ENCODE measurements around the gene SIRT3. TPM values are rescaled to one million over a fixed set of nuclear protein-coding genes. Genes with fewer than 3 reads are reported as not detected.
"Not testable (repeated sequence)": the region's sequence is repeated elsewhere in the genome, so short reads cannot be mapped to it uniquely, and the experiment has no call there.

SIRT3 gene
- polyA plus RNA-seq, 5 donors, result 24.6 to 35.2 (median 31.2) TPM

GRCh38 chr11:249062-249461 is 12.9 kb upstream of the SIRT3 start:
- no peak for DNase-seq

DNA sequence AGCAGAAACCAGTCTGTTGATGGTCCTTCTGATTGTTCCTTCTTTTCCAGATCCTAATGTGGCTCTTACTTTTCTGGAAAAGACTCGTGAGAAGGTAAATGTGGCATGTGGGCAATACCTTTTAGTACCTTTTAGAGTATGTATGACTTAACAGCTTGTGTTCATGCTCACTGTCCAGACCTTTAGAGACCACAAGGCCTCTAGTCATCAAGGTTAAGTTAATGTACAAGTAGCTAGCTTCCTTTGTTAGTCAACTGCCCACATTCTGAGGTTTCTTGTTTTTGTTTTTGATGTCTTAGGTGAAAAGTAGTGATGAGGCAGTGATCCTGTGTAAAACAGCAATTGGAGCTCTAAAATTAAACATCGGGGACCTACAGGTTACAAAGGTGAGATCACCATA is 8.2 kb upstream of the SIRT3 start:
- no peak for DNase-seq

DNA sequence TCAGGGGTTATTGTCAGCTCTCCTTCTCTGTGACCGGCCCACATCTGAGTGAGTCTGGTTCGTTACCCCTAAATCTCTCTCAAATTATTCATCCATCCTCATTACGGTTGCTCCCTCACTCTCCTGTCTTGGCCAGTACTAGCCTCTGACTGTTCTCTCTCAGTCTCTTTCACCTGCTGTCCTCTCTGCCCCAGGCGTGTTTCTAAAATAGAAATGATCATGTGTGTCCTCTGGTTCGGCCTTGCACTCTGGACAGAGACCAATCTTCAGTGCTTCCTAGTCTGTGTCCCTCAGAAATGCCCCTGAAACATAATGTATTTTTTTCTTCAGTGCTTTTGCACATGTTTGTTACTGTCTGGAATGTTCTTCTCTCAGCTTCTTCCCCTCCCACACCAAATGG is 5.5 kb upstream of the SIRT3 start:
- no peak for DNase-seq

DNA sequence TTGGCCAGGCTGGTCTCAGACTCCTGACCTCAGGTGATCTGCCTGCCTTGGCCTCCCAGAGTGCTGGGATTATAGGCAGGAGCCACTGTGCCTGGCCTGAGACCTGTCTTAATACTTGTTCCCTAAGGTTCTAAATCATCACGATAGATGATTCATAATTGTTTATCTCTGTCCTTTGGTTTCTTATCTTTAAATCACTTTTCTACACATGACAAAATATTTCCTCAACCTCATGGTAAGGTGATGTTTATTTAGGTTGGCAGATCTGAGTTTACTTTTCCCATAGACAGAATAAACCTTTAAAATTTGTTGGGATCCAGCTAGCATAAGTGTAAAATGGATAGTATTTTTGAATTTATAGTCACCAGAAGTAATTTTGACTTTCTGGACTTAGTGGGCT is 4.2 kb upstream of the SIRT3 start:
- DNase-seq, result no peak

DNA sequence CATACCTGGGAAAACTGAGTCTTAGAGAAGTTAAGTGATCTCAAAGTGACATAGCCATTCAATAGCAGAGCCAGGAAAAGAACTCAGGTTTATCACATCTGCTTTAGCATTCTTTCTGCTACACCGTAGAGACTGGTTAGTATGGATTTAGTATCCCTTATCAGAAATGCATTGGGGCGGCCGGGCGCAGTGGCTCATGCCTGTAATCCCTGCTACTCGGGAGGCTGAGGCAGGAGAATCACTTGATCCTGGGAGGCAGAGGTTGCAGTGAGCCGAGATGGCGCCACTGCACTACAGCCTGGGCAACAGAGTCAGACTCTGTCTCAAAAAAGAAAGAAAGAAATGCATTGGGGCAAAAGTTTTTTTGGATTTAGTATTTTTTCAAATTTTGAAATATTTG is 2.2 kb upstream of the SIRT3 start:
- not testable (repeated sequence) for DNase-seq

DNA sequence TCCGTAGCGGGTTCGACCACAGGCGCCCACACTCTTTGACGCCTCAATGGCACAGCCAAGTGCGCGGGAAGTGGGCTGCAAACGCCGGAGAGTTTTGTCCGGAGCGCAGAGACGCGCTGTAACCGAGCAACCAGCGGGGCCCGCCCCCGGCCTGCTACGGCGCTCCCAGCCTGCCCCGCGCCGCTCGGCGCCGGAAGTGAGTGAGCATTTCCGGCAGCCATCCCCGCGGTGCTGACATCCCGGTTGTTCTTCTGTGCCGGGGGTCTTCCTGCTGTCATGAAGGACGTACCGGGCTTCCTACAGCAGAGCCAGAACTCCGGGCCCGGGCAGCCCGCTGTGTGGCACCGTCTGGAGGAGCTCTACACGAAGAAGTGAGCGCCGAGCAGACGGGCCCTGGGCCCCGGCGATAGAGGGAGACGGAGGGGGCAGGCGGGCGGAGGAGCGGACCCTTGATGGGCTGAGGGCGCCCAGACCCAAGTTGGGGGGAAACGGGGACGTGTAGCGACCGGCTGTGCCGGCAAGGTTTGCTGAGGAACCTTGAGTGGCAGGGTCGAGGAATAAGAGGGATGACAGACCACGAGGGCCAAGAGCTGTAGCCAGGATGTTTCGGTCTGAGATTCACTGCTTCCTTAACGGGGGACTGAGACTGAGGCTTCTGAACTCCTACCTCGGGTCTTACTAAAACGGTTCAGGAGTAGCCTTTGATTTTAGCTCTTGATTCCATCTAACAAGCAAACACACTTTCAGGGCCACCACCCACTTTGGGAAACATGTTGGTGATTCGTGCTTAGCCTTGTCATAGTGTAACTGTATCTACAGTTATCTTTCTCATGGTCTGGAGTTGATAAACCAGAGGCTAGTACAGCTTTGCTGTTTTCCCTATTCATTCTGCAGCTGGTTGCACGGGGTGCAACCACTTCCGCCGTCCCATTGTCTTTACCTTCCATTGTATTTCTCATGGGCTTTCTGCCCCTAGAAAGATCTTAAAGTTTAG is 929 bp upstream of the SIRT3 start, which contains the start of gene PSMD13:
TSS of gene PSMD13 (plus strand) at position 203 of the 994 bp plus-strand sequence. CDS start at position 277, 74 bp downstream.
- peak; percentile 85 to 87 for DNase-seq

DNA sequence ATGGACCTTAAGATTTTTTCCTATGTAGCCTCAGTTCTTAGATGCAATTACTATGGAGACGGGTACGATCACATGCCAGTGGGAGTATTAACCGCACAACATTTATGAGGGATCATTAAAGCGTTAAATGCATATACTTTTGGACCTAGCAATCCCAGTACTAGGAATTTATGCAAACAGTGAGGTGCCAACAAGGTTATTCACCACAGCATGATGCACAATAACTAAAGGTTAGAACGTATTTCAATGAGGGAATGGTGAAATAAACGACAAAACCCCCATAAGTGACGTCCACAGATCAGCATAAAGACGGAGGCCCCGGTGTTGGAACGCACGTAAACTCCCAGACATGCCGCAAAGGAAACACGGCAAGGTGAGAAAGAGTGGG is 539 bp downstream of the SIRT3 start:
- no peak for DNase-seq

DNA sequence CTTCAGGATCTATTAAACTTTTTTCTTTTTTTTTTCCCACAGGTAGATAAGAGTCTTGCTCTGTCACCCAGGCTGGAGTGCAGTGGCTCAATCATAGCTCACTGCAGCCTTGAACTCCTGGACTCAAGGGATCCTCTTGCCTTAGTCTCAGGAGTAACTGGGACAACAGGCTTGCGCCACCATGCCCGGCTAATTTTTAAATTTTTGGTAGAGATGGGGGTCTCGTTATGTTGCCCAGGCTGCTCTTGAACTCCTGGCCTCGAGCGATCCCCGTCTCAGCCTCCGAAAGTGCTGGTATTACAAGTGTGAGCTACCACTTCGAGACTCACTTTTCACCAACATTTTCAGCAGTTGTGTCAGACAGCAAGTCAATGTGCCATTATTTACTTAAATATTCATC is 962 bp downstream of the SIRT3 start:
- no peak for DNase-seq

- no peak for DNase-seq
These were observed 3.2 kb downstream of the SIRT3 start for GRCh38 chr11:232783-233565.

GRCh38 chr11:230431-230830 is 5.7 kb downstream of the SIRT3 start:
- no peak for DNase-seq

DNA sequence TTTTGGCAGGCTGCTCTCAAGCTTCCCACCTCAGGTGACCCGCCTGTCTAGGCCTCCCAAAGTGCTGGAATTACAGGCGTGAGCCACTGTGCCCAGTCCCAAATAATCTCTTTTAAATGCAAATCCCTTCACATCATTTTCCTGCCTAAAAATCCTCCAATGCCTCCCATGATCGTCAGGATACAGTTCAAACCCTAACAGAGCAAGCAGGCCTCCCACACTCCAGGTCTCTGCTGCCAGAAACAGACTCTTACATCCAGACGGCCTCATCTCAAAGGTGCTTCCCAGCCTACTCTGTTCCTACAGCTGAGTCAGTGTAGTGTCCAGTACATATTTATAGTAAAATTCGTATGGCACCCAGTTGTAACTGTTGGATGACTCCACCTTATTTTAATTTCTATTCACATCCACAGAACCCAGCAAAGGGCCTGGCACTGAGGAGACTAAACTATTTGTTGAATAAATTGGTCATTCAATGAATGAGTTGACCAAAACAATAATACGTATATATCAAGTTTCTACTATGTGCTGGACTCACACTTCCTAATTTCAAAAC is 8.2 kb downstream of the SIRT3 start:
- no peak for DNase-seq

GRCh38 chr11:225734-226453 is 10.2 kb downstream of the SIRT3 start:
- DNase-seq, result no peak

DNA sequence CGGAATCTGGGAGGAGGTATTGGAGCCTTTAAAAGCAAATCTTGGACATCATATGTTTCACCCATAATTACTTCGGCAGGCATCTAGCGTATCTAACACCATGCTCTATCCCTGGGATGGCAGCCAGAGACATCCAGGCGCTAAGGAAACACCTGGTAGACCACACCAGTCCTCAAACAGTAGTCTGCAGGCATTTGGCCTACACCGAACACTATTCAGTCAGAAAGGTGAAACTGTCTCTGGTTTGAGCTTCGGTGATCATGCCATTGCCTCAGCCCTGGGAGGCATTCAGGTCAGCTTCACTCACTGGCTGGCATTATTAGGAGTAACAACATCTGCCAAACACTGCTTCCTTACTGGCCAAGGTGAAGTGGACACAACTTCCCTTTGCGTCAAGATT is 11.7 kb downstream of the SIRT3 start:
- DNase-seq, result no peak

- no peak for DNase-seq
These were observed 12.3 kb downstream of the SIRT3 start for GRCh38 chr11:223884-224283.

- no peak for DNase-seq
These were observed 12.9 kb downstream of the SIRT3 start for GRCh38 chr11:223026-223789.

- no peak for DNase-seq
These were observed 13.9 kb downstream of the SIRT3 start for GRCh38 chr11:221998-222789.

GRCh38 chr11:221539-221938 is 14.6 kb downstream of the SIRT3 start:
- no peak for DNase-seq

GRCh38 chr11:220641-221215 is 15.4 kb downstream of the SIRT3 start:
- not testable (repeated sequence) for DNase-seq

GRCh38 chr11:218815-219593 is 17.1 kb downstream of the SIRT3 start:
- DNase-seq, result no peak
